Uterus (tissue), 2 donors: ENCODE data around the gene GPRIN3.

Source experiments
- POLR2A ChIP-seq, 2 donors: fragments of 450-650 bp; IDR thresholded peaks; one replicate each; pipeline ENCODE4 v1.6.1; 2016; ENCODE audit warnings: antibody characterized with exemption in 2 of 2, mild to moderate bottlenecking in 1 of 2, moderate library complexity in 1 of 2
- TF ChIP-seq, protein P1 (sequence below), 4 experiments: fragments of 200-600 bp in 2 of 4; fragments of 450-650 bp in 2 of 4; sonication (generic) in 2 of 4; IDR thresholded peaks; one replicate each; pipeline ENCODE4 v1.5.1; 2016 to 2019; ENCODE audit warnings: antibody characterized with exemption in 4 of 4, mild to moderate bottlenecking in 2 of 4, moderate library complexity in 1 of 4

GRCh38 chr4:89284828-89285227 is 22.8 kb downstream of the GPRIN3 start:
- no peak for TF ChIP-seq POLR2A (IDR thresholded peaks at IDR 0.05)
- TF ChIP-seq, protein P1, sequence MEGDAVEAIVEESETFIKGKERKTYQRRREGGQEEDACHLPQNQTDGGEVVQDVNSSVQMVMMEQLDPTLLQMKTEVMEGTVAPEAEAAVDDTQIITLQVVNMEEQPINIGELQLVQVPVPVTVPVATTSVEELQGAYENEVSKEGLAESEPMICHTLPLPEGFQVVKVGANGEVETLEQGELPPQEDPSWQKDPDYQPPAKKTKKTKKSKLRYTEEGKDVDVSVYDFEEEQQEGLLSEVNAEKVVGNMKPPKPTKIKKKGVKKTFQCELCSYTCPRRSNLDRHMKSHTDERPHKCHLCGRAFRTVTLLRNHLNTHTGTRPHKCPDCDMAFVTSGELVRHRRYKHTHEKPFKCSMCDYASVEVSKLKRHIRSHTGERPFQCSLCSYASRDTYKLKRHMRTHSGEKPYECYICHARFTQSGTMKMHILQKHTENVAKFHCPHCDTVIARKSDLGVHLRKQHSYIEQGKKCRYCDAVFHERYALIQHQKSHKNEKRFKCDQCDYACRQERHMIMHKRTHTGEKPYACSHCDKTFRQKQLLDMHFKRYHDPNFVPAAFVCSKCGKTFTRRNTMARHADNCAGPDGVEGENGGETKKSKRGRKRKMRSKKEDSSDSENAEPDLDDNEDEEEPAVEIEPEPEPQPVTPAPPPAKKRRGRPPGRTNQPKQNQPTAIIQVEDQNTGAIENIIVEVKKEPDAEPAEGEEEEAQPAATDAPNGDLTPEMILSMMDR (IDR thresholded peaks at IDR 0.05) = no peak
